ENCODE measurements around the gene PPARD.

DNA sequence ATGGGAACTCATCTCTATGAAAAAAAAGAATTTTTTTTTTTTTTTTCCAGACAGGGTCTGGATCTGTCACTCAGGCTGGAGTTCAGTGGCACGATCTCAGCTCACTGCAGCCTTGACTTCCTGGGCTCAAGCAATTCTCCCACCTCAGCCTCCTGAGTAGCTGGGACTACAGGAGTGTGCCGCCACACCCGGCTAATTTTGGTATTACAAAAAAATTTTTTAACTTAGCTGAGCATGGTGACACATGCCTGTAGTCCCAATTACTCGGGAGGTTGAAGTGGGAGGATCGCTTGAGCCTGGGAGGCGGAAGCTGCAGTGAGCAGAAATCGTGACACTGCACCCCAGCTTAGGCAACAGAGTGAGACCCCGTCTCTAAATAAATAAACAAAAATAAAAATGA, 37.2 kb upstream of the PPARD start:
- TF ChIP-seq, protein P1, sequence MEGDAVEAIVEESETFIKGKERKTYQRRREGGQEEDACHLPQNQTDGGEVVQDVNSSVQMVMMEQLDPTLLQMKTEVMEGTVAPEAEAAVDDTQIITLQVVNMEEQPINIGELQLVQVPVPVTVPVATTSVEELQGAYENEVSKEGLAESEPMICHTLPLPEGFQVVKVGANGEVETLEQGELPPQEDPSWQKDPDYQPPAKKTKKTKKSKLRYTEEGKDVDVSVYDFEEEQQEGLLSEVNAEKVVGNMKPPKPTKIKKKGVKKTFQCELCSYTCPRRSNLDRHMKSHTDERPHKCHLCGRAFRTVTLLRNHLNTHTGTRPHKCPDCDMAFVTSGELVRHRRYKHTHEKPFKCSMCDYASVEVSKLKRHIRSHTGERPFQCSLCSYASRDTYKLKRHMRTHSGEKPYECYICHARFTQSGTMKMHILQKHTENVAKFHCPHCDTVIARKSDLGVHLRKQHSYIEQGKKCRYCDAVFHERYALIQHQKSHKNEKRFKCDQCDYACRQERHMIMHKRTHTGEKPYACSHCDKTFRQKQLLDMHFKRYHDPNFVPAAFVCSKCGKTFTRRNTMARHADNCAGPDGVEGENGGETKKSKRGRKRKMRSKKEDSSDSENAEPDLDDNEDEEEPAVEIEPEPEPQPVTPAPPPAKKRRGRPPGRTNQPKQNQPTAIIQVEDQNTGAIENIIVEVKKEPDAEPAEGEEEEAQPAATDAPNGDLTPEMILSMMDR (IDR thresholded peaks at IDR 0.05): no peak
- TF ChIP-seq POLR2A (IDR thresholded peaks at IDR 0.05): no peak
